Measurements from ENCODE around the gene FCF1. TPM values are rescaled to one million over a fixed set of nuclear protein-coding genes. Genes with fewer than 3 reads are reported as not detected.

Gene FCF1
- total RNA-seq = 27.7 and 31.5 TPM in 2 replicates

GRCh38 chr14:74712499-74713394 is at the start of gene FCF1, which contains the start of gene AREL1:
Gene FCF1 (plus strand): TSS chr14:74713144. CDS start chr14:74713198, 54 bp downstream.
Gene AREL1 (minus strand): TSS chr14:74713080. CDS start chr14:74685615, 27,465 bp downstream.

GRCh38 chr14:74762917-74763802 is 50.2 kb downstream of the FCF1 start, which contains the start of gene YLPM1:
Gene YLPM1 (plus strand): TSS chr14:74763316. CDS start chr14:74763490, 174 bp downstream.

Other genes with a start within 250 kb of the FCF1 start
- gene NPC2, start 219.8 kb upstream of the FCF1 start, total RNA-seq = 98.4 and 133 TPM in 2 replicates
- 14.6 and 15.9 TPM in 2 replicates for gene ISCA2, start 219.4 kb upstream of the FCF1 start, total RNA-seq
- 80.1 and 141 TPM in 2 replicates for gene LTBP2, start 100.9 kb upstream of the FCF1 start, total RNA-seq
- gene AREL1, start 64 bp upstream of the FCF1 start, total RNA-seq = 24.8 and 27.0 TPM in 2 replicates
- gene YLPM1, start 50.2 kb downstream of the FCF1 start, total RNA-seq = 19.2 and 24.2 TPM in 2 replicates
- not detected in 2 replicates for gene PROX2, start 163.0 kb downstream of the FCF1 start, total RNA-seq
- 48.1 and 60.3 TPM in 2 replicates for gene DLST, start 168.8 kb downstream of the FCF1 start, total RNA-seq
- gene RPS6KL1, start 210.1 kb downstream of the FCF1 start, total RNA-seq = 5.2 and 15.0 TPM in 2 replicates
- gene PGF, start 242.5 kb downstream of the FCF1 start, total RNA-seq = 378 and 418 TPM in 2 replicates